ENCODE results near the gene PPIF. TPM values are rescaled to one million over a fixed set of nuclear protein-coding genes. Genes with fewer than 3 reads are reported as not detected.

The PPIF gene
- total and polyA plus RNA-seq, 2 of the 13 experiments (the other 11 are each of a cell fraction or from before 2014, with no cell fraction given): 147 to 157 TPM

DNA sequence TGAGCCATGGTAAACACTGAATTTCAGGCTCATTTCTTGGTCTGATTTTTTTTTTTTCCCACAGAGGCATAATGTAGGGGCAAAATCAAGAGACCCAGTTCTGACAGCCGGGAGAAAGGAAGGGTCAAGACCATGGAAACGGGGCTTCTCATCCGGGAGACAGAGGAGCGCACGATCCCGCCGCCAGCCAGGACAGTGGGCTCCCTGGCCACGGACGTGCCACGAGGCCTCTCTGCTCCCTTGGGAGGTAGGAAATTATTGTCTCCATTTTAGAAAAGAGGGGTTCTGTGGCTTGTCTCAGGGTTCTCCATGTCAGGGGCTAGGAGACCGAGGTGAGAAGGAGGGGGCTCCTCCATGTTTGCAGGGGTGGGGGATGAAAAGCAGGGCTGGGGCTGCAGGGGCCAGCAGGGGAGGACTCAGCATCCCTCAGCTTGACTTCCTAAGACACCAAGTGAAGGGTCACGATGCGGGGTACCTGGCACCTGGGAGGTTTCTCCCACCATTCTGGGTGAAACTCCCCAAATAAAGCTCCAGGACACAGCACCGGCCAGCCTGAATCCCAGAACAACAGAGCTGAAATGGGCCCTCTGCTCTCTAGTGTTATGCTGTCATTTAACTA is 37.6 kb downstream of the PPIF start (continued):
- TF ChIP-seq, protein P1, sequence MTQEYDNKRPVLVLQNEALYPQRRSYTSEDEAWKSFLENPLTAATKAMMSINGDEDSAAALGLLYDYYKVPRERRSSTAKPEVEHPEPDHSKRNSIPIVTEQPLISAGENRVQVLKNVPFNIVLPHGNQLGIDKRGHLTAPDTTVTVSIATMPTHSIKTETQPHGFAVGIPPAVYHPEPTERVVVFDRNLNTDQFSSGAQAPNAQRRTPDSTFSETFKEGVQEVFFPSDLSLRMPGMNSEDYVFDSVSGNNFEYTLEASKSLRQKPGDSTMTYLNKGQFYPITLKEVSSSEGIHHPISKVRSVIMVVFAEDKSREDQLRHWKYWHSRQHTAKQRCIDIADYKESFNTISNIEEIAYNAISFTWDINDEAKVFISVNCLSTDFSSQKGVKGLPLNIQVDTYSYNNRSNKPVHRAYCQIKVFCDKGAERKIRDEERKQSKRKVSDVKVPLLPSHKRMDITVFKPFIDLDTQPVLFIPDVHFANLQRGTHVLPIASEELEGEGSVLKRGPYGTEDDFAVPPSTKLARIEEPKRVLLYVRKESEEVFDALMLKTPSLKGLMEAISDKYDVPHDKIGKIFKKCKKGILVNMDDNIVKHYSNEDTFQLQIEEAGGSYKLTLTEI (CRISPR knock-in tag; conservative IDR thresholded peaks at IDR 0.05): no peak
- no peak for TF ChIP-seq ZNF616 (CRISPR knock-in tag; IDR thresholded peaks at IDR 0.05; ENCODE audit: low read depth)
- TF ChIP-seq ZNF331 (CRISPR knock-in tag; IDR thresholded peaks at IDR 0.05): no peak
- TF ChIP-seq ZNF788 (CRISPR knock-in tag; IDR thresholded peaks at IDR 0.05; ENCODE audit: borderline replicate concordance): no peak
- no peak for TF ChIP-seq SSRP1 (CRISPR knock-in tag; IDR thresholded peaks at IDR 0.05)
- TF ChIP-seq ZNF720 (CRISPR knock-in tag; IDR thresholded peaks at IDR 0.05): no peak
- TF ChIP-seq, protein P2, sequence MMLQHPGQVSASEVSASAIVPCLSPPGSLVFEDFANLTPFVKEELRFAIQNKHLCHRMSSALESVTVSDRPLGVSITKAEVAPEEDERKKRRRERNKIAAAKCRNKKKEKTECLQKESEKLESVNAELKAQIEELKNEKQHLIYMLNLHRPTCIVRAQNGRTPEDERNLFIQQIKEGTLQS (CRISPR knock-in tag; IDR thresholded peaks at IDR 0.05): no peak
- TF ChIP-seq STAT5B (CRISPR knock-in tag; IDR thresholded peaks at IDR 0.05): no peak
- TF ChIP-seq, protein P3, sequence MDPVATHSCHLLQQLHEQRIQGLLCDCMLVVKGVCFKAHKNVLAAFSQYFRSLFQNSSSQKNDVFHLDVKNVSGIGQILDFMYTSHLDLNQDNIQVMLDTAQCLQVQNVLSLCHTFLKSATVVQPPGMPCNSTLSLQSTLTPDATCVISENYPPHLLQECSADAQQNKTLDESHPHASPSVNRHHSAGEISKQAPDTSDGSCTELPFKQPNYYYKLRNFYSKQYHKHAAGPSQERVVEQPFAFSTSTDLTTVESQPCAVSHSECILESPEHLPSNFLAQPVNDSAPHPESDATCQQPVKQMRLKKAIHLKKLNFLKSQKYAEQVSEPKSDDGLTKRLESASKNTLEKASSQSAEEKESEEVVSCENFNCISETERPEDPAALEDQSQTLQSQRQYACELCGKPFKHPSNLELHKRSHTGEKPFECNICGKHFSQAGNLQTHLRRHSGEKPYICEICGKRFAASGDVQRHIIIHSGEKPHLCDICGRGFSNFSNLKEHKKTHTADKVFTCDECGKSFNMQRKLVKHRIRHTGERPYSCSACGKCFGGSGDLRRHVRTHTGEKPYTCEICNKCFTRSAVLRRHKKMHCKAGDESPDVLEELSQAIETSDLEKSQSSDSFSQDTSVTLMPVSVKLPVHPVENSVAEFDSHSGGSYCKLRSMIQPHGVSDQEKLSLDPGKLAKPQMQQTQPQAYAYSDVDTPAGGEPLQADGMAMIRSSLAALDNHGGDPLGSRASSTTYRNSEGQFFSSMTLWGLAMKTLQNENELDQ (CRISPR knock-in tag; IDR thresholded peaks at IDR 0.05; ENCODE audit: borderline replicate concordance): no peak
- no peak for TF ChIP-seq NONO (IDR thresholded peaks at IDR 0.05)
- TF ChIP-seq NONO (CRISPR knock-in tag; conservative IDR thresholded peaks at IDR 0.05): no peak

All from HepG2 (cell line).